Erythroblast (primary cell): ENCODE measurements around the gene MTARC2.
A peak's percentile ranks its signal among the peaks of the same experiment; 100 is the strongest.

ENCODE experiments used
- DNase-seq, 2 experiments: peaks; one replicate each; lab custom pipeline; 2025; lab: John Stamatoyannopoulos, UW
- GATA1 ChIP-seq: IDR thresholded peaks from 2 replicates; pipeline ENCODE4 v1.6.1; 2011; ENCODE audit warnings: low read depth, mild to moderate bottlenecking, control low read depth, low read length, moderate library complexity
- POLR2A ChIP-seq: IDR thresholded peaks from 2 replicates; pipeline ENCODE4 v1.6.1; 2011; ENCODE audit warnings: mild to moderate bottlenecking, low read length

MTARC2 gene

DNA sequence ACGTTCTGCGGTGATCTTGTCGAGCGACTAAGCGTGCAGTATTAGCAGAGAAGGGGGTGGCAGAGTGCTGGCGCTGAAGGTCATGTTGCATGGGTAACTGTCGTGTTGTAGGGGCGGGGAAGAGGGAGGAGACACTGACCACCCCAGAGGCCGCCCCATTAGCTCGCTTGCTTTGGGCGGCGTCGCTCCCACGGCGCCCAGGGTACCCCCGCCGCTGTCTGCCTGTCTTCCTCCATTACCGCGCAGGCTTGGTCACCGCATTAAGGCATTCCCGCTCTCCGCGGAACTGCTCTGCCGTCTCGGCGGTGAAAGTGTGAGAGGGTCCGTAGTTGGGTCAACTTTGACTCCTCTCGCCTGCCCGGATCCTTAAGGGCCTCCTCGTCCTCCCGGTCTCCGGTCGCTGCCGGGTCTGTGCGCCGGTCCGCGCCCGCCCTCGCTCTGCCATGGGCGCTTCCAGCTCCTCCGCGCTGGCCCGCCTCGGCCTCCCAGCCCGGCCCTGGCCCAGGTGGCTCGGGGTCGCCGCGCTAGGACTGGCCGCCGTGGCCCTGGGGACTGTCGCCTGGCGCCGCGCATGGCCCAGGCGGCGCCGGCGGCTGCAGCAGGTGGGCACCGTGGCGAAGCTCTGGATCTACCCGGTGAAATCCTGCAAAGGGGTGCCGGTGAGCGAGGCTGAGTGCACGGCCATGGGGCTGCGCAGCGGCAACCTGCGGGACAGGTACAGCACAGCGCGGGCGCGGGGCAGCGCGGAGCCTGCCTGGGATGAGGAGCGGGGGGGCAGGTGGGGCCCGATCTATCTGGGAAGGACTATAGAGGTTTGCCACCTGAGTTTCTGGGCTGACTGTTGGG is at the start of gene MTARC2:
MTARC2 (plus strand) TSS at position 234 of the 846 bp plus-strand sequence; CDS start at position 444, 210 bp downstream.
- TF ChIP-seq POLR2A, result no peak
- no peak for TF ChIP-seq GATA1
- DNase-seq, result peak; percentile 47 to 67

- DNase-seq, result no peak
- TF ChIP-seq GATA1, result no peak
Observed at GRCh38 chr1:220698607-220699016, 49.5 kb upstream of the MTARC2 start.

- no peak for DNase-seq
- TF ChIP-seq GATA1 (no peak), POLR2A (no peak)
Observed at GRCh38 chr1:220699044-220699443, 49.1 kb upstream of the MTARC2 start.

- no peak for DNase-seq
- TF ChIP-seq POLR2A (no peak), GATA1 (no peak)
Observed at GRCh38 chr1:220700556-220701179, 47.5 kb upstream of the MTARC2 start.

DNA sequence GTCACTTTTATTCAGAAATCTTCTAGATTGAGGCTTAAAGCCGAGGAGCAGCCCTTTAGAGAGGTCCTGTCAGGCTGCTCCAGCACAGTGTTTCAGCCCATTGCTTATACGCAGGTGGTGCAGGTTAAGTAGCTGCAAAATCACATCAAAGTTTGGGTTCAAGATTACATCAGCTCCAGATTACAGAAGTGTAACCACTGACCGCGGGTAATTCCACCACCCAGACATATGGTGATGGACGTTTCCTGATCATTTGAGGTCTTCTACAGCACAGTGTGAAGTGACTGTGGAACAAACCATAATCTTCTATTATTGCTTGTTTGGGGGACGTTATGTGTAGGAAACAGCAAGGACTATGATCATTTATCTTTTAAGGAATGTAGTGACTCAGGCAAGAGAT is 46.1 kb upstream of the MTARC2 start:
- TF ChIP-seq GATA1, result no peak
- no peak for TF ChIP-seq POLR2A

DNA sequence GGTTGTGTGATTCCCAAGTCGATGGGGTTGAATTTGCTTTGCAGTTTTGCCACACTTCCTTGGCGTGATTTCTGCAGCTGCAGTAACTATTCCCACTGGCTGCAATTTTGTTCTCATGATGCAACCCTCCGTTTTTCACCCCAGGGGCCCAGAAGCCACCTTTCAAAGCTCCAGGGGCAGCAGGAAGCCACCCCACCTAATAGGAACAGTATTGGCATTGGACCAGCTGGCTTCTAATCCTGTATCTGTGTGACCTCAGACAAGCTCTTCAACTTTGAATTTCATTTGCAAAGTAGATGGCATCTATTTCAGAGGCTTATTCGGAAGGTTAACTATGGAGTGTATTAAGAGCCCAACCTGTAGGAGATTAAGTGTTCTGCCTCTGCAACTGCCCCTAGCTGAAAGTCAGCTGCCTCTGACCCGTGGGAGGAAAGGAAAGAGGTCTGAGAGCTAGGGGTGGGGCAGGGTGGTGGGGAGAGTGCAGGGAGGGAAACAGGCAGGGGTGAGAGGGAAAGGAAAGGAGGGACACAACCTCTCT is 45.3 kb upstream of the MTARC2 start:
- TF ChIP-seq GATA1, result no peak
- no peak for TF ChIP-seq POLR2A
- no peak for DNase-seq

More for the DNA sequence above, 46.1 kb upstream of the MTARC2 start:
- no peak for DNase-seq

- no peak for DNase-seq
- no peak for TF ChIP-seq POLR2A
- TF ChIP-seq GATA1, result no peak
Observed at GRCh38 chr1:220703305-220703704, 44.8 kb upstream of the MTARC2 start.

- TF ChIP-seq POLR2A (no peak), GATA1 (no peak)
- DNase-seq, result no peak
Observed at GRCh38 chr1:220705782-220706181, 42.3 kb upstream of the MTARC2 start.

DNA sequence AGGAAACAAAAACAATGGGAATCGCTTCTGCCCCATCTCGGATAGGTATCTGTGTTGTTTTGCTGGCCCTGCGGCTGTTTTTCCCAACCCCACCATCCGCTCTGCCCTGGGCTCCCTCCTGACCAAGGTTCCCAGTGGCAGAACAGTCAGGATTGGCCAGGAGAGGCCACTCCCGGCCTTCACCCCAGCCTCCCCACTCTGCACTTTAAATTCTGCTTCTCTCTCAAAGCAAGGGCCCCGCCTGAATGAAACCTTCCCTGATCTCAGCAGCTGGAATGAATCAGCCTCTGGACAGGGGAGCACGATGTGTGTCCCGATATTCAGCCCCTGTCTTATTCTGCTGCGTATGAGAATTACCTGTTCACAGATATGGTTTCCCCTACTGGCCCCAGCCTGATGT is 41.6 kb upstream of the MTARC2 start:
- no peak for TF ChIP-seq GATA1
- TF ChIP-seq POLR2A, result no peak
- DNase-seq, result no peak

DNA sequence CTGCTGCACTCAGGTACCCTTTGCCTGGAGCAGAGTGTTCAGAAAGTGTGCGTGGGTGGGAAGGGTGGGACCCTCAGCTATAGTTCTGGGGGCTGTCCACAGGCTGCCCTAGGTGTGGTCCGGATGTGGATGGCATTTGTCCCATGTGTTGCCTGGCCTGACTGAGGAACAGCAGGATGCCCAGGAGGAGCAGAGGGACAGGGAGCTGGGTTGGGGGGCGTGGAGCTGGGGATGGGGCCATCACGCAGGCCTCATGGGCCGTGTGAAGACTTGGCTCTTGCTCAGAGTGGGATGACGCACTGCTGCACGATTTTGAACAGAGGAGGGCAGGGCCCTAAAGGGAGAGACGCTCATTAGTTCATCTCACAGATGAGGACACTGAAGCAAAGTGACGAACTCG is 41.0 kb upstream of the MTARC2 start:
- TF ChIP-seq GATA1 (no peak), POLR2A (no peak)
- DNase-seq, result no peak

GRCh38 chr1:220708244-220708643 is 39.9 kb upstream of the MTARC2 start:
- TF ChIP-seq GATA1 (no peak), POLR2A (no peak)
- DNase-seq, result no peak

GRCh38 chr1:220708936-220709801 is 39.0 kb upstream of the MTARC2 start:
- no peak for DNase-seq
- TF ChIP-seq GATA1, result no peak
- no peak for TF ChIP-seq POLR2A

DNA sequence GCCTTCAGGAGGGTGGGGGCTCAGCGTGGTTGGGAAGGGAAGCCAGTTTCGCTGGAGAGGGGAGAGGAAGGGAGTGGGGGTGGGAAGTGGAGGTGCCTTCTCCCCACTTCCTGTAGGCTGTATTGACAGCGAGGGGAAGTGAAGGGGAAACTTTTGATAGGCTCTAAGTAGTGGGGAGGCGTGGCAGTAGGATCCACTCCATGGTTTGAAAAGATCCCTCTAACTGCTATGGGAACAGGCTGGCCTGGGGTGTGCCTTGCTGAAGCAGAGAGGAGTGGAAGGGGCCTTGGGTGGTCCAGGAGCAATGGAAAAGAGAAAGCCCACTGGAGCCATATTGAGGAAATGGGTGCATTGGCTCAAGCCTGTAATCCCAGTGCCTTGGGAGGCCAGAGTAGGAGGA is 37.8 kb upstream of the MTARC2 start:
- DNase-seq, result no peak
- TF ChIP-seq GATA1 (no peak), POLR2A (no peak)
